Lung (tissue), 13 donors: ENCODE data around the gene MAP6. TPM values are rescaled to one million over a fixed set of nuclear protein-coding genes. Genes with fewer than 3 reads are reported as not detected.

Source experiments
- ATAC-seq: fragments of 200-7000 bp; cut with Tn5 transposase; one replicate; pipeline ENCODE4 v1.9.1; 2020; ENCODE audit warnings: moderate number of reproducible peaks; ENCODE audit not compliant: insufficient read depth, low FRiP score
- DNase-seq, 3 donors: peaks; one replicate each; pipeline ENCODE4 v3.0.0-alpha.2; 2013 to 2017
- H3K27ac ChIP-seq, 2 donors: one replicate each; pipeline ENCODE4 v1.5.1; 2013; ENCODE audit warnings: mild to moderate bottlenecking in 2 of 2, moderate library complexity in 2 of 2, control low read depth in 1 of 2, inconsistent platforms in 1 of 2, low read depth in 1 of 2, low read length in 1 of 2
- H3K27me3 ChIP-seq, 3 donors: one replicate each; pipeline ENCODE4 v1.5.1; 2013; ENCODE audit warnings: low read length in 2 of 3; ENCODE audit not compliant: control insufficient read depth in 3 of 3, insufficient read depth in 3 of 3
- H3K36me3 ChIP-seq, 4 donors: one replicate each; pipeline ENCODE4 v1.5.1; 2013; ENCODE audit warnings: low read length in 4 of 4, mild to moderate bottlenecking in 1 of 4, moderate library complexity in 1 of 4; ENCODE audit not compliant: control insufficient read depth in 4 of 4, insufficient read depth in 4 of 4
- H3K4me1 ChIP-seq, 5 donors: one replicate each; pipeline ENCODE4 v1.5.1; 2013; ENCODE audit warnings: low read length in 5 of 5, mild to moderate bottlenecking in 2 of 5, moderate library complexity in 1 of 5; ENCODE audit not compliant: control insufficient read depth in 5 of 5, insufficient read depth in 5 of 5
- H3K4me3 ChIP-seq: one replicate; pipeline ENCODE4 v1.5.1; 2013; ENCODE audit warnings: mild to moderate bottlenecking, control low read depth, moderate library complexity
- H3K9ac ChIP-seq, 2 donors: one replicate each; pipeline ENCODE4 v1.5.1; 2013; ENCODE audit warnings: low read length in 2 of 2, control low read depth in 1 of 2; ENCODE audit not compliant: insufficient read depth in 1 of 2
- H3K9me3 ChIP-seq, 4 donors: one replicate each; pipeline ENCODE4 v1.5.1; 2013; ENCODE audit warnings: low read length in 3 of 4, mild to moderate bottlenecking in 1 of 4, moderate library complexity in 1 of 4; ENCODE audit not compliant: control insufficient read depth in 4 of 4, insufficient read depth in 3 of 4
- WGBS, 2 donors: extraction: QIAGEN DNeasy Blood & Tissue Kit; methylation state at CpG; one replicate each; pipeline ENCODE4 v1.1.7; 2013; 5-methylcytosine and 5-hydroxymethylcytosine counted together
- polyA plus RNA-seq, 2 donors: library from polyadenylated mRNA; stranded (reverse); fragments of 200-250 nt; gene quantifications; one replicate each; pipeline ENCODE4 v1.2.1, GENCODE V29; 2013
- small RNA-seq: library from RNA; depleted of rRNA; stranded (forward); fragments of <200 nt; gene quantifications from one replicate; pipeline ENCODE3, GENCODE V24; 2014; ENCODE audit warnings: low replicate concordance
- total RNA-seq, 2 donors: library from RNA; depleted of rRNA in 1 of 2; stranded (reverse); fragments of >200 nt in 1 of 2; gene quantifications; one replicate each; pipeline ENCODE4 v1.2.1, GENCODE V29; 2014 to 2021
- TF ChIP-seq, protein P1 (sequence below): IDR thresholded peaks from 2 replicates; pipeline ENCODE4 v1.5.1; 2012; ENCODE audit warnings: mild to moderate bottlenecking; ENCODE audit errors: control extremely low read depth, extremely low read depth
- donor health status: control.
- donor health status: control.
- donor health status: Bipolar disorder and iron deficiency.
- donor health status: healthy.
- donor health status: DM: yes; HTN: yes; CAD: no.

The MAP6 gene
- total and polyA plus RNA-seq, 4 donors: 5.8 to 17.8 (median 7.2) TPM

DNA sequence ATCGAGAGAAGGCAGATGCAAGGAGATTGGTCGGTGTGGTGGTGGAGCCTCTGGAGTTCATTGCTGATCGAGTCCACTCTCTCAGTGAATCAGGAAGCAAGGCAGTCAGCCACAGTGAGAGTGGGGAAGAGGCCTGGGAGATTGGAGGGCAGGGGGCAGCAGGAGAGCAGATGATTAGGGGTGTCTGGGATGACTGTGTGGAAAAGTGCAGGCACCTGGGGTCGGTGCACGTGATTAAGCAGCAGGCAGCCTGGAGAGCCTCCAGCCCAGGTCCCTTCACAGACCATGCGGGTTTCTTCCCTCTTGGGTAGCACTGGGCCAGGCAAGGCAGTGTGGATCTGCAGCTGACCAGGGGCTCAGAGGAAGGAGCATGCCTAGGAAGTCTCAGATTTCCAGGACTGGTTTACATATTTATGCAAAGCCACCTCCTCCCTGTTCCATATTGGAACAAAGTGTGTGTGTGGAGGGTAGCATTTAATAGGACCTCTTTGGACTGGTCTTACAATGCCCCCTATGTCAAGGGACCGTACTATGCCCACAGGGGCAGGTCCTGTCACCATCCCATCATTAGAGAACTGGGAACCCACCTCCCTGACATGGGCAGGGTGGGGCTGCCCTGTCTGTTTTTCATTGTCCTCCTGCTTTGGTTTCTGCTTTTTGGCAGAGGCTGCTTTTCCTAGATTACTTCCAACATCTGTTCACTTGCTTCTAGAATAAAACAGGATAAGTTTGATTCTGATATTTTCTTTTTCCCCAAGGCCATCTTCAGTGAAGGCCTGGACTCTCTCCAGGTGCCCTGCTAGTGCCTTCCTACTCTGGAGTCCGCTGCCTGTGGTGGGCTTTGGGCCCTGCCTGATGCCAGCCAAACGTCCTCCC, 129.1 kb downstream of the MAP6 start:
- Histone ChIP-seq H3K36me3 (no peaks in the 10 kb centered on the region), H3K27me3 (no peaks in the 10 kb centered on the region), H3K4me3 (no peak overlapping the region), H3K4me1 (peaks cover 0 to 4% (median 0%) of the 10 kb centered on the region in 5 donors), H3K9ac (no peak overlapping the region), H3K9me3 (no peaks in the 10 kb centered on the region), H3K27ac (no peak overlapping the region)
- TF ChIP-seq, protein P1, sequence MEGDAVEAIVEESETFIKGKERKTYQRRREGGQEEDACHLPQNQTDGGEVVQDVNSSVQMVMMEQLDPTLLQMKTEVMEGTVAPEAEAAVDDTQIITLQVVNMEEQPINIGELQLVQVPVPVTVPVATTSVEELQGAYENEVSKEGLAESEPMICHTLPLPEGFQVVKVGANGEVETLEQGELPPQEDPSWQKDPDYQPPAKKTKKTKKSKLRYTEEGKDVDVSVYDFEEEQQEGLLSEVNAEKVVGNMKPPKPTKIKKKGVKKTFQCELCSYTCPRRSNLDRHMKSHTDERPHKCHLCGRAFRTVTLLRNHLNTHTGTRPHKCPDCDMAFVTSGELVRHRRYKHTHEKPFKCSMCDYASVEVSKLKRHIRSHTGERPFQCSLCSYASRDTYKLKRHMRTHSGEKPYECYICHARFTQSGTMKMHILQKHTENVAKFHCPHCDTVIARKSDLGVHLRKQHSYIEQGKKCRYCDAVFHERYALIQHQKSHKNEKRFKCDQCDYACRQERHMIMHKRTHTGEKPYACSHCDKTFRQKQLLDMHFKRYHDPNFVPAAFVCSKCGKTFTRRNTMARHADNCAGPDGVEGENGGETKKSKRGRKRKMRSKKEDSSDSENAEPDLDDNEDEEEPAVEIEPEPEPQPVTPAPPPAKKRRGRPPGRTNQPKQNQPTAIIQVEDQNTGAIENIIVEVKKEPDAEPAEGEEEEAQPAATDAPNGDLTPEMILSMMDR: no peak
- DNase-seq (no peak), ATAC-seq (no peak)
- 78 to 92% methylated on average over 9 of the region's 9 CpGs for WGBS, 2 donors

DNA sequence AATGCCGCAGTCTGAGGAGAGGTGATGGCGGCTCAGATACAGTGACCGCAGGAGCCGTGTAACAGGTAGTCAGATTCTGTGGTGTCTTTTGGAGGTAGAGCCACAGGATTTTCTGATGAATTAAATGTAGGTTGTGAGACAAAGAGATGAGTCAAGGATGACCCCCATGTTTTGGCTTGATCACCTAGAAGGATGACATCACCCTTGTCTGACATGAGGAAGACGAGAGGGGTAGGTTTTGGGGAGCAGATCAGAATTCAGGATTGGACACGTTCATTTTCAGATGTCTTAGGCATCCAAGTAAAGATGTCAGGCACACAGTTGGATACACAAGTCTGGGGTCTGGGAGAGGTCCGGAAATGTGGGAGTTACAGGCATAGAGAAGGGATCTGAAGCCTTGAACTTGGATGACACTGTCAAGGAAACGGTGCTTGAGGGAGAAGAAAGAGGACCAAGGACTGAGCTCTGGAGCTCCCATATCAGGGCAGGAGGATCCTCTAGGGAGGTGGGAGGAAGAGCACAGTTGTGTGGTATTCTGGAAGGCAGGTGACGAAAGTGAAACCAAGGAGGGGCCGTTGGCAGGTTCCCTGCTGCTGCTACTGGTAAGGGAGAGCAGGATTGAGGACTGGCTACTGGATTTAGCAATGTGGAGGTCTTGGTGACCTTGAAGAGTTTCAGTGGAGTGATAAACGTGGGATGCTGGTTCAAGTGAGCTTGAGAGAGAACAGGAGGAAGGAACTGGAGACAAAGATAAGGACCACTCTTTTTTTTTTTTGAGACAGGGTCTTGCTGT, 130.5 kb downstream of the MAP6 start:
- no peaks in the 10 kb centered on the region for H3K27me3 ChIP-seq
- ATAC-seq: no peak
- WGBS, 2 donors: 79 to 82% methylated on average over 11 of the region's 11 CpGs

DNA sequence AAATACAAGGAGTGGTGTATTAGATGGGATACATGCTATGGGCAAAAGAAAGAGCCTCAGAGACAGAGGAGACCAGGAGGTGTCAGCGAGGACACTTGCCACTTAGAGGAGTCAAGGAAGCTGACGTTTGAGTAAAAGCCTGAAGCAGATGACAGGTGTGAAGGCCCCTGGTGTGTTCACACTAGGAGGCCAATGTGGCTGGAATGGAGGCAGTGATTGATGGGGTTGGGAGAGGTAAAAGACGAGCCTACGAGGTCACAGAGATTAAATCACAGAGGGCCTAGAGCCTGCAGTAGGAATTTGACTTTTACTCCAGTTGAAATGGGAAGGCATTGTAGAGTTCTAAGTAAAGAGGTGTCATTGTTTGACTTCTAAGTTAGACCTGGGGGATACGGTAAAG, 131.1 kb downstream of the MAP6 start:
- no peak for DNase-seq
- TF ChIP-seq, protein P1: no peak
- H3K4me3 ChIP-seq: no peak overlapping the region
- ATAC-seq: no peak
- 76 to 86% methylated on average over 5 of the region's 5 CpGs for WGBS, 2 donors
- no peaks in the 10 kb centered on the region for H3K27me3 ChIP-seq
- peaks cover 0 to 11% (median 0%) of the 10 kb centered on the region in 5 donors for H3K4me1 ChIP-seq
- no peak overlapping the region for H3K9ac ChIP-seq
- no peaks in the 10 kb centered on the region for H3K36me3 ChIP-seq
- H3K9me3 ChIP-seq: no peaks in the 10 kb centered on the region
- no peak overlapping the region for H3K27ac ChIP-seq

More for the DNA sequence above, 130.5 kb downstream of the MAP6 start:
- no peak for DNase-seq
- no peak overlapping the region for H3K9ac ChIP-seq
- H3K27ac ChIP-seq: no peak overlapping the region
- H3K9me3 ChIP-seq: no peaks in the 10 kb centered on the region
- peaks cover 0 to 11% (median 0%) of the 10 kb centered on the region in 5 donors for H3K4me1 ChIP-seq
- TF ChIP-seq, protein P1: no peak
- no peaks in the 10 kb centered on the region for H3K36me3 ChIP-seq
- H3K4me3 ChIP-seq: no peak overlapping the region

Small RNA genes lying within 50 kb of the gene (small RNA-seq; reads per million reads assigned to genes)
- not detected for gene AP001922.4

Other genes with a start within 250 kb of the MAP6 start
- gene KLHL35, start 235.8 kb downstream of the MAP6 start, total RNA-seq: 1 to 10 TPM; 1.2 to 2.3 TPM
- 1 to 10 TPM in 1 of 2 donors, under 1 TPM in 1; 0.62 to 2.4 TPM for gene KLHL35, start 235.8 kb downstream of the MAP6 start, polyA plus RNA-seq
- 10 to 100 TPM; 15.9 to 24.7 TPM for gene GDPD5, start 143.1 kb downstream of the MAP6 start, total RNA-seq
- 1 to 10 TPM; 6.2 to 8.2 TPM for gene GDPD5, start 143.1 kb downstream of the MAP6 start, polyA plus RNA-seq
- 100 to 1,000 TPM; 234 to 585 TPM for gene SERPINH1, start 106.8 kb downstream of the MAP6 start, total RNA-seq
- 100 to 1,000 TPM; 112 to 340 TPM for gene SERPINH1, start 106.8 kb downstream of the MAP6 start, polyA plus RNA-seq
- under 1 TPM in 1 of 2 donors, not detected in 1; 0.09 TPM for gene MOGAT2, start 48.8 kb upstream of the MAP6 start, total RNA-seq
- gene MOGAT2, start 48.8 kb upstream of the MAP6 start, polyA plus RNA-seq: under 1 TPM in 1 of 2 donors, not detected in 1; 0.06 TPM
- 10 to 100 TPM in 1 of 2 donors, 1 to 10 TPM in 1; 5.7 to 11.1 TPM for gene DGAT2, start 99.7 kb upstream of the MAP6 start, total RNA-seq
- gene DGAT2, start 99.7 kb upstream of the MAP6 start, polyA plus RNA-seq: 10 to 100 TPM in 1 of 2 donors, 1 to 10 TPM in 1; 4.2 to 54.0 TPM
- gene UVRAG, start 146.2 kb upstream of the MAP6 start, total RNA-seq: 10 to 100 TPM; 23.4 to 53.2 TPM
- gene UVRAG, start 146.2 kb upstream of the MAP6 start, polyA plus RNA-seq: 10 to 100 TPM in 1 of 2 donors, 1 to 10 TPM in 1; 8.7 to 13.2 TPM